Right cardiac atrium (tissue), 5 donors: Measurements from ENCODE around the gene GFI1B. TPM values are rescaled to one million over a fixed set of nuclear protein-coding genes. Genes with fewer than 3 reads are reported as not detected.

Experiments
- ATAC-seq, 2 donors: fragments of 200-7000 bp; cut with Tn5 transposase; one replicate each; pipeline versions ENCODE4 v1.8.0 to v1.9.1; 2020; ENCODE audit warnings: moderate library complexity in 2 of 2, mild to moderate bottlenecking in 1 of 2
- DNase-seq, 3 donors: peaks; one replicate each; pipeline ENCODE4 v3.0.0-alpha.2; 2020
- H3K27ac ChIP-seq: one replicate; pipeline ENCODE4 v1.5.1; 2013; ENCODE audit warnings: mild to moderate bottlenecking, low read length, control low read depth, moderate library complexity
- H3K27me3 ChIP-seq: one replicate; pipeline ENCODE4 v1.6.1; 2013; ENCODE audit not compliant: control insufficient read depth, insufficient read depth
- H3K4me1 ChIP-seq: one replicate; pipeline ENCODE4 v1.6.1; 2013; ENCODE audit warnings: low read length; ENCODE audit not compliant: control insufficient read depth, insufficient read depth
- H3K4me3 ChIP-seq: one replicate; pipeline ENCODE4 v1.5.1; 2013; ENCODE audit warnings: low read length, control low read depth
- H3K9me3 ChIP-seq: one replicate; pipeline ENCODE4 v1.6.1; 2013; ENCODE audit warnings: low read length; ENCODE audit not compliant: control insufficient read depth
- WGBS: extraction: QIAGEN DNeasy Blood & Tissue Kit; methylation state at CpG from one replicate; pipeline ENCODE4 v1.1.7; 2013; 5-methylcytosine and 5-hydroxymethylcytosine counted together
- intact Hi-C, 4 donors: fragments of 100-400 bp; cut with DNase I; formaldehyde crosslinking; loops; one replicate each; pipeline versions ENCODE4 v1.11.0 to v1.14.0; 2022 to 2023
- long read RNA-seq, 4 donors: library from polyadenylated mRNA; unstranded; transcript quantifications; one replicate each; pipeline ENCODE4 v2.0.0, GENCODE V29; 2020 to 2021
- polyA plus RNA-seq: library from polyadenylated mRNA; stranded (reverse); fragments of 200-250 nt; gene quantifications from one replicate; pipeline ENCODE4 v1.2.3, GENCODE V29; 2013
- total RNA-seq, 4 donors: library from RNA; stranded (reverse); fragmentation: NEBNext Ultra II Directional; extraction: Animal tissue kit (Norgen Biotek cat#: 25700); gene quantifications; one replicate each; pipeline ENCODE4 v1.2.1, GENCODE V29; 2021
- donor health status: healthy with polysubstance abuse.
- donor health status: DM: no; HTN: yes; CAD: no.
- donor health status: DM: no; HTN: no; CAD: no.
- donor health status: DM: no; HTN: yes; CAD: no; lungs with severe emphysema.
- donor health status: DM: yes; HTN: yes; CAD: no.

The GFI1B gene
- total RNA-seq, result under 1 TPM; 0.32 to 0.56 (median 0.40) TPM
- 0.16 TPM for polyA plus RNA-seq
- long read RNA-seq, donor 1, partial matches to known transcripts, result 1 of 1 reads
- long read RNA-seq, donor 1, other reads (novel, unspliced or antisense), result 0 of 1 reads
- long read RNA-seq, donor 2, result 0 reads
- long read RNA-seq, donor 3, partial matches to known transcripts, result 1 of 3 reads
- long read RNA-seq, donor 3, other reads (novel, unspliced or antisense), result 1 of 3 reads
- long read RNA-seq, donor 4, result 0 reads

GRCh38 chr9:132978451-132979131 lies at the start of gene GFI1B:
Gene GFI1B, plus strand, starts transcription at chr9:132978694. Its CDS starts 7,985 bp downstream, at chr9:132986679.
- DNase-seq (no peak), ATAC-seq (no peak)
- intact Hi-C loops, result no loop called here
- Histone ChIP-seq H3K4me3 (no peak within 1 kb of the TSS), H3K27me3 (no peaks in the 10 kb centered on the region), H3K4me1 (peaks cover 2% of the 10 kb centered on the region), H3K27ac (no peak within 1 kb of the TSS), H3K9me3 (no peaks in the 10 kb centered on the region)
- WGBS, result 16% methylated on average over 26 of the region's 26 CpGs

GRCh38 chr9:132931178-132931735 lies 47.2 kb upstream of the GFI1B start:
- 91% methylated on average over 9 of the region's 9 CpGs for WGBS
- Histone ChIP-seq H3K4me3 (no peak overlapping the region), H3K27me3 (no peaks in the 10 kb centered on the region), H3K4me1 (no peaks in the 10 kb centered on the region), H3K9me3 (no peaks in the 10 kb centered on the region), H3K27ac (no peak overlapping the region)
- ATAC-seq (no peak), DNase-seq (no peak)
- intact Hi-C loops, result no loop called here

GRCh38 chr9:132935026-132935425 lies 43.5 kb upstream of the GFI1B start:
- DNase-seq (no peak), ATAC-seq (no peak)
- H3K27ac ChIP-seq, result no peak overlapping the region
- no peaks in the 10 kb centered on the region for H3K9me3 ChIP-seq
- no peaks in the 10 kb centered on the region for H3K27me3 ChIP-seq
- 84% methylated on average over 6 of the region's 6 CpGs for WGBS
- H3K4me3 ChIP-seq, result no peak overlapping the region
- intact Hi-C loops, result no loop called here
- H3K4me1 ChIP-seq, result no peaks in the 10 kb centered on the region

- 91% methylated on average over 7 of the region's 7 CpGs for WGBS
- Histone ChIP-seq H3K27ac (no peak overlapping the region), H3K4me3 (no peak overlapping the region), H3K27me3 (no peaks in the 10 kb centered on the region), H3K4me1 (no peaks in the 10 kb centered on the region), H3K9me3 (no peaks in the 10 kb centered on the region)
- DNase-seq (no peak), ATAC-seq (no peak)
- intact Hi-C loops, result no loop called here
These were observed 41.0 kb upstream of the GFI1B start for GRCh38 chr9:132937463-132937901.

- no peak overlapping the region for H3K4me3 ChIP-seq
- no peaks in the 10 kb centered on the region for H3K9me3 ChIP-seq
- no peak overlapping the region for H3K27ac ChIP-seq
- H3K4me1 ChIP-seq, result peaks cover 5% of the 10 kb centered on the region
- DNase-seq, result no peak
- ATAC-seq, result no peak
- intact Hi-C loops, result no loop called here
- 92% methylated on average over 1 of the region's 1 CpG for WGBS
- no peaks in the 10 kb centered on the region for H3K27me3 ChIP-seq
These were observed 39.3 kb upstream of the GFI1B start for GRCh38 chr9:132939169-132939568.

- no peak overlapping the region for H3K27ac ChIP-seq
- H3K4me3 ChIP-seq, result no peak overlapping the region
- 35% methylated on average over 5 of the region's 5 CpGs for whole genome bisulfite sequencing
- H3K27me3 ChIP-seq, result no peaks in the 10 kb centered on the region
- ATAC-seq (no peak), DNase-seq (no peak)
- intact Hi-C loops, result no loop called here
- no peaks in the 10 kb centered on the region for H3K9me3 ChIP-seq
- peaks cover 5% of the 10 kb centered on the region for H3K4me1 ChIP-seq
These were observed 35.8 kb upstream of the GFI1B start for GRCh38 chr9:132942541-132943182.

GRCh38 chr9:132943651-132944293 lies 34.7 kb upstream of the GFI1B start:
- no peaks in the 10 kb centered on the region for H3K9me3 ChIP-seq
- peak in 1 of 2 donors; percentile 1 for ATAC-seq
- H3K27me3 ChIP-seq, result no peaks in the 10 kb centered on the region
- peaks cover 5% of the 10 kb centered on the region for H3K4me1 ChIP-seq
- DNase-seq, result peak in 1 of 3 donors; percentile 71
- 1% methylated on average over 25 of the region's 25 CpGs for WGBS
- H3K4me3 ChIP-seq, result peak overlapping the region; percentile 87
- intact Hi-C loops, result no loop called here
- H3K27ac ChIP-seq, result peak overlapping the region; percentile 99

GRCh38 chr9:132944294-132945185 lies 34.0 kb upstream of the GFI1B start, which contains the start of gene TSC1:
Gene TSC1, minus strand, starts transcription at chr9:132944616. Its CDS starts 15,744 bp downstream, at chr9:132928872.
- DNase-seq (peak; percentile 97 to 100 (median 99)), ATAC-seq (peak; percentile 96)
- H3K9me3 ChIP-seq, result no peaks in the 10 kb centered on the region
- H3K4me3 ChIP-seq, result peak within 1 kb of the TSS; percentile 87
- peak within 1 kb of the TSS; percentile 99 for H3K27ac ChIP-seq
- WGBS, result under 1% methylated on average over 72 of the region's 72 CpGs
- peaks cover 5% of the 10 kb centered on the region for H3K4me1 ChIP-seq
- no peaks in the 10 kb centered on the region for H3K27me3 ChIP-seq
- intact Hi-C loops, result no loop called here

GRCh38 chr9:132945186-132946130 lies 33.0 kb upstream of the GFI1B start:
- ATAC-seq (no peak), DNase-seq (no peak)
- 68% methylated on average over 23 of the region's 23 CpGs for WGBS
- Histone ChIP-seq H3K9me3 (no peaks in the 10 kb centered on the region), H3K4me1 (peaks cover 5% of the 10 kb centered on the region), H3K27me3 (no peaks in the 10 kb centered on the region), H3K27ac (peak overlapping the region; percentile 98), H3K4me3 (peak overlapping the region; percentile 87)
- intact Hi-C loops, result no loop called here
